Liver (tissue), 9 donors: Measurements from ENCODE around the gene ZBTB25. TPM values are rescaled to one million over a fixed set of nuclear protein-coding genes. Genes with fewer than 3 reads are reported as not detected.

ENCODE experiments used
- DNase-seq: peaks from one replicate; pipeline ENCODE4 v3.0.0-alpha.2; 2017; ENCODE audit warnings: low spot score
- H3K27ac ChIP-seq, 2 donors: one replicate each; pipeline ENCODE4 v1.7.0; 2013; ENCODE audit warnings: inconsistent platforms in 2 of 2, low read length in 2 of 2, control low read depth in 1 of 2, low read depth in 1 of 2, mild to moderate bottlenecking in 1 of 2
- H3K27me3 ChIP-seq, 4 donors: one replicate each; pipeline versions ENCODE4 v1.6.1 to v1.7.0; 2013; ENCODE audit warnings: low read length in 3 of 4, inconsistent platforms in 1 of 4, mild to moderate bottlenecking in 1 of 4, moderate library complexity in 1 of 4; ENCODE audit not compliant: control insufficient read depth in 4 of 4, insufficient read depth in 4 of 4
- H3K36me3 ChIP-seq, 4 donors: one replicate each; pipeline versions ENCODE4 v1.6.1 to v1.7.0; 2013; ENCODE audit warnings: low read length in 3 of 4, mild to moderate bottlenecking in 3 of 4, low read depth in 1 of 4, moderate library complexity in 1 of 4; ENCODE audit not compliant: control insufficient read depth in 4 of 4, insufficient read depth in 3 of 4
- H3K4me1 ChIP-seq, 4 donors: one replicate each; pipeline versions ENCODE4 v1.6.1 to v1.7.0; 2013; ENCODE audit warnings: low read length in 3 of 4, mild to moderate bottlenecking in 3 of 4, moderate library complexity in 1 of 4; ENCODE audit not compliant: control insufficient read depth in 4 of 4, insufficient read depth in 4 of 4
- H3K4me3 ChIP-seq, 3 donors: one replicate each; pipeline versions ENCODE4 v1.6.1 to v1.7.0; 2013; ENCODE audit warnings: low read length in 3 of 3, control low read depth in 1 of 3, low read depth in 1 of 3, mild to moderate bottlenecking in 1 of 3
- H3K9ac ChIP-seq, 2 donors: one replicate each; pipeline ENCODE4 v1.7.0; 2013; ENCODE audit warnings: low read length in 2 of 2, mild to moderate bottlenecking in 2 of 2, moderate library complexity in 2 of 2, control low read depth in 1 of 2, low read depth in 1 of 2
- H3K9me3 ChIP-seq, 4 donors: one replicate each; pipeline versions ENCODE4 v1.6.1 to v1.7.0; 2013; ENCODE audit warnings: low read length in 3 of 4; ENCODE audit not compliant: control insufficient read depth in 4 of 4
- ATF3 ChIP-seq: IDR thresholded peaks from 2 replicates; pipeline ENCODE4 v1.6.1; 2016; ENCODE audit warnings: antibody characterized with exemption
- CTCF ChIP-seq: fragments of 150-350 bp; IDR thresholded peaks from 2 replicates; pipeline ENCODE4 v1.5.1; 2017; ENCODE audit warnings: improper control_type of control experiment, low read depth, low read length; ENCODE audit not compliant: missing input control
- EGR1 ChIP-seq, 2 donors: IDR thresholded peaks; 2 replicates each; pipeline ENCODE4 v1.6.1; 2016 to 2018; ENCODE audit warnings: antibody characterized with exemption in 2 of 2, low read depth in 2 of 2
- FOXA1 ChIP-seq: IDR thresholded peaks from 2 replicates; pipeline ENCODE4 v1.6.1; 2016; ENCODE audit warnings: antibody characterized with exemption
- FOXA2 ChIP-seq: IDR thresholded peaks from 2 replicates; pipeline ENCODE4 v1.6.1; 2016; ENCODE audit warnings: antibody characterized with exemption
- GABPA ChIP-seq, 2 donors: IDR thresholded peaks in 1 of 2; conservative IDR thresholded peaks in 1 of 2; 2 replicates each; pipeline ENCODE4 v1.6.1; 2016; ENCODE audit warnings: antibody characterized with exemption in 2 of 2, mild to moderate bottlenecking in 1 of 2, moderate library complexity in 1 of 2
- HNF4A ChIP-seq, 2 donors: conservative IDR thresholded peaks; 2 replicates each; pipeline ENCODE4 v1.6.1; 2016; ENCODE audit warnings: antibody characterized with exemption in 2 of 2, mild to moderate bottlenecking in 2 of 2
- HNF4G ChIP-seq: IDR thresholded peaks from 2 replicates; pipeline ENCODE4 v1.6.1; 2016; ENCODE audit warnings: antibody characterized with exemption
- JUND ChIP-seq, 2 donors: IDR thresholded peaks; 2 replicates each; pipeline ENCODE4 v1.6.1; 2016; ENCODE audit warnings: antibody characterized with exemption in 2 of 2
- MAX ChIP-seq: IDR thresholded peaks from 2 replicates; pipeline ENCODE4 v1.6.1; 2016; ENCODE audit warnings: antibody characterized with exemption
- NR2F2 ChIP-seq: IDR thresholded peaks from 2 replicates; pipeline ENCODE4 v1.6.1; 2016; ENCODE audit warnings: antibody characterized with exemption
- RAD21 ChIP-seq, 2 donors: IDR thresholded peaks; 2 replicates each; pipeline ENCODE4 v1.6.1; 2016; ENCODE audit warnings: antibody characterized with exemption in 2 of 2, mild to moderate bottlenecking in 2 of 2
- REST ChIP-seq: IDR thresholded peaks from 2 replicates; pipeline ENCODE4 v1.6.1; 2016; ENCODE audit warnings: antibody characterized with exemption, mild to moderate bottlenecking
- RXRA ChIP-seq, 2 donors: IDR thresholded peaks; 2 replicates each; pipeline ENCODE4 v1.6.1; 2017 to 2018; ENCODE audit warnings: antibody characterized with exemption in 2 of 2, mild to moderate bottlenecking in 1 of 2
- SP1 ChIP-seq: IDR thresholded peaks from 2 replicates; pipeline ENCODE4 v1.6.1; 2018; ENCODE audit warnings: antibody characterized with exemption, mild to moderate bottlenecking
- TAF1 ChIP-seq: conservative IDR thresholded peaks from 2 replicates; pipeline ENCODE4 v1.6.1; 2016; ENCODE audit warnings: antibody characterized with exemption, mild to moderate bottlenecking
- YY1 ChIP-seq: IDR thresholded peaks from 2 replicates; pipeline ENCODE4 v1.6.1; 2016; ENCODE audit warnings: antibody characterized with exemption, mild to moderate bottlenecking
- ZBTB33 ChIP-seq: IDR thresholded peaks from 2 replicates; pipeline ENCODE4 v1.6.1; 2016; ENCODE audit warnings: antibody characterized with exemption
- WGBS: extraction: QIAGEN DNeasy Blood & Tissue Kit; methylation state at CpG from one replicate; pipeline ENCODE4 v1.1.7; 2013; 5-methylcytosine and 5-hydroxymethylcytosine counted together
- polyA plus RNA-seq, 2 donors: library from polyadenylated mRNA; stranded (reverse) in 1 of 2; unstranded in 1 of 2; fragments of 200-250 nt in 1 of 2; fragments of >200 nt in 1 of 2; fragmentation: Nextera tagmentation in 1 of 2; extraction: Ambion mirVana in 1 of 2; gene quantifications; one replicate each; pipeline versions ENCODE4 v1.2.1 to v1.2.3, GENCODE V29; 2013 to 2015
- total RNA-seq, 2 donors: library from RNA; depleted of rRNA; stranded (reverse); fragments of >200 nt; gene quantifications; one replicate each; pipeline ENCODE4 v1.2.3, GENCODE V29; 2014
- donor health status: healthy.
- donor health status: healthy.
- donor health status: healthy.
- donor health status: healthy.
- donor health status: healthy.

The ZBTB25 gene
- total and polyA plus RNA-seq, 4 donors = 1.4 to 5.9 (median 3.7) TPM

- peak within 1 kb of the TSS; percentile 71 to 86 for H3K27ac ChIP-seq
- TF ChIP-seq RXRA (IDR thresholded peaks at IDR 0.05) = peak; percentile 56 to 61
- TF ChIP-seq HNF4A (conservative IDR thresholded peaks at IDR 0.05) = peak; percentile 70 to 80
- peak; percentile 20 for TF ChIP-seq ATF3
- TF ChIP-seq MAX = peak; percentile 80
- peak in 1 of 2 donors; percentile 20 for TF ChIP-seq EGR1 (IDR thresholded peaks at IDR 0.05; ENCODE audit: low read depth in 2 of 2)
- TF ChIP-seq HNF4G = peak; percentile 42
- peak; percentile 81 to 84 for TF ChIP-seq RAD21 (IDR thresholded peaks at IDR 0.05)
- peak; percentile 72 for TF ChIP-seq FOXA2
- TF ChIP-seq NR2F2 = peak; percentile 35
- no peak for TF ChIP-seq GABPA (IDR thresholded peaks at IDR 0.05 in 1 of 2, conservative IDR thresholded peaks at IDR 0.05 in 1 of 2)
- peak; percentile 89 for TF ChIP-seq ZBTB33
- peak; percentile 99 for TF ChIP-seq SP1
- peak; percentile 59 for TF ChIP-seq FOXA1
- TF ChIP-seq YY1 = no peak
- TF ChIP-seq TAF1 = peak; percentile 98
- peak; percentile 89 for TF ChIP-seq REST
- peak; percentile 76 for TF ChIP-seq CTCF
- no peak for TF ChIP-seq JUND (IDR thresholded peaks at IDR 0.05)
- WGBS = 10% methylated on average over 79 of the region's 79 CpGs
- DNase-seq = peak; percentile 98
- peaks cover 0 to 11% (median 3%) of the 10 kb centered on the region in 4 donors for H3K9me3 ChIP-seq
- no peaks in the 10 kb centered on the region for H3K36me3 ChIP-seq
- H3K4me3 ChIP-seq = peak within 1 kb of the TSS; percentile 48 to 64 (median 54)
- peaks cover 0 to 4% (median 0%) of the 10 kb centered on the region in 4 donors for H3K27me3 ChIP-seq
- H3K9ac ChIP-seq = peak within 1 kb of the TSS in 1 of 2 donors; percentile 63
- peaks cover 0 to 12% (median 2%) of the 10 kb centered on the region in 4 donors for H3K4me1 ChIP-seq
These were observed 36.9 kb upstream of the ZBTB25 start, which contains the start of gene HSPA2 for GRCh38 chr14:64540208-64541202. Gene HSPA2, plus strand, starts transcription at chr14:64540741. Its CDS starts 109 bp downstream, at chr14:64540850.
